Gastrocnemius medialis (tissue), 4 donors: ENCODE measurements around the gene CSF3. TPM values are rescaled to one million over a fixed set of nuclear protein-coding genes. Genes with fewer than 3 reads are reported as not detected.

Source experiments
- ATAC-seq, 2 donors: fragments of 150-250 bp; one replicate each; pipeline ENCODE4 v1.9.1; 2016
- DNase-seq, 2 donors: peaks; one replicate each; pipeline ENCODE4 v3.0.0-alpha.2; 2019
- H3K27ac ChIP-seq, 4 donors: fragments of 200-600 bp; sonication (generic); 1 replicate in 1 of 4; 2 replicates in 3 of 4; pipeline ENCODE4 v1.5.1; 2016 to 2018; ENCODE audit warnings: mild to moderate bottlenecking in 2 of 4, moderate library complexity in 1 of 4
- H3K27me3 ChIP-seq, 3 donors: fragments of 200-600 bp; sonication (generic) in 2 of 3; 1 replicate in 1 of 3; 2 replicates in 2 of 3; pipeline versions ENCODE4 v1.5.1 to v1.6.0; 2016 to 2019; ENCODE audit warnings: mild to moderate bottlenecking in 1 of 3, moderate library complexity in 1 of 3
- H3K36me3 ChIP-seq, 2 donors: fragments of 200-600 bp; sonication (generic) in 1 of 2; one replicate each; pipeline ENCODE4 v1.5.1; 2017 to 2018
- H3K4me1 ChIP-seq, 2 donors: fragments of 200-600 bp; sonication (generic) in 1 of 2; one replicate each; pipeline ENCODE4 v1.5.1; 2016 to 2017; ENCODE audit warnings: mild to moderate bottlenecking in 2 of 2
- H3K4me3 ChIP-seq, 4 donors: fragments of 200-600 bp; sonication (generic) in 3 of 4; 1 replicate in 1 of 4; 2 replicates in 3 of 4; pipeline ENCODE4 v1.5.1; 2016 to 2019; ENCODE audit warnings: mild to moderate bottlenecking in 2 of 4
- H3K9me3 ChIP-seq, 3 donors: fragments of 200-600 bp; sonication (generic) in 2 of 3; 1 replicate in 1 of 3; 2 replicates in 2 of 3; pipeline ENCODE4 v1.5.1; 2016 to 2019
- CTCF ChIP-seq, 5 experiments: fragments of 450-650 bp in 3 of 5; fragments of 200-600 bp in 2 of 5; sonication (generic) in 2 of 5; IDR thresholded peaks in 4 of 5; conservative IDR thresholded peaks in 1 of 5; 1 replicate in 4 of 5; 2 replicates in 1 of 5; pipeline ENCODE4 v1.5.1; 2016 to 2019; ENCODE audit warnings: antibody characterized with exemption in 5 of 5, mild to moderate bottlenecking in 3 of 5, moderate library complexity in 3 of 5
- POLR2A ChIP-seq, 2 donors: fragments of 450-650 bp; IDR thresholded peaks; one replicate each; pipeline ENCODE4 v1.6.1; 2017; ENCODE audit warnings: antibody characterized with exemption in 2 of 2, mild to moderate bottlenecking in 2 of 2, moderate library complexity in 2 of 2
- in situ Hi-C, 4 donors: fragments of 200-750 bp; cut with MboI; loops; one replicate each; pipeline versions ENCODE4 v1.15.0 to v1.8.0; 2017; ENCODE audit warnings: low sequenced_read_pairs in 4 of 4
- intact Hi-C: fragments of 100-400 bp; cut with DNase I; formaldehyde crosslinking; loops from one replicate; pipeline ENCODE4 v1.15.1; 2023; ENCODE audit warnings: low total_unique reads
- total RNA-seq, 4 donors: library from RNA; depleted of rRNA; stranded (reverse); fragments of >200 nt; gene quantifications; one replicate each; pipeline versions ENCODE4 v1.1.0 to v1.2.3, GENCODE V29; 2016

The CSF3 gene
- total RNA-seq, 4 donors from 2014 or later = 11.4 to 20.6 (median 16.3) TPM

GRCh38 chr17:40018211-40019121, 3.2 kb downstream of the CSF3 start:
- H3K9me3 ChIP-seq = no peaks in the 10 kb centered on the region
- peak; percentile 84 to 90 for DNase-seq
- peaks cover 77 to 85% of the 10 kb centered on the region in 2 donors for H3K4me1 ChIP-seq
- H3K27me3 ChIP-seq = no peaks in the 10 kb centered on the region
- peak; percentile 29 to 33 for ATAC-seq
- in situ Hi-C loops = no loop called here
- peaks cover 0 to 5% of the 10 kb centered on the region in 2 donors for H3K36me3 ChIP-seq
- intact Hi-C loops = loop anchor here (2.0 to 10.0 kb wide), 2 partner anchors 74 to 296 kb away; no protein-coding TSS in a partner anchor
- H3K27ac ChIP-seq = peak overlapping the region; percentile 87 to 99 (median 94)
- TF ChIP-seq POLR2A (IDR thresholded peaks at IDR 0.05) (peak; percentile 66 to 71), CTCF (IDR thresholded peaks at IDR 0.05 in 4 of 5, conservative IDR thresholded peaks at IDR 0.05 in 1 of 5) (no peak)
- peak overlapping the region; percentile 46 to 66 (median 59) for H3K4me3 ChIP-seq

GRCh38 chr17:40019140-40019991, 4.1 kb downstream of the CSF3 start:
- Histone ChIP-seq H3K4me3 (peak overlapping the region in 2 of 4 donors; percentile 54 to 64), H3K4me1 (peaks cover 78 to 85% of the 10 kb centered on the region in 2 donors), H3K27me3 (no peaks in the 10 kb centered on the region), H3K27ac (peak overlapping the region; percentile 87 to 99 (median 94)), H3K9me3 (no peaks in the 10 kb centered on the region), H3K36me3 (peaks cover 0 to 5% of the 10 kb centered on the region in 2 donors)
- ATAC-seq (peak; percentile 44 to 45), DNase-seq (peak; percentile 84 to 94)
- TF ChIP-seq CTCF (IDR thresholded peaks at IDR 0.05 in 4 of 5, conservative IDR thresholded peaks at IDR 0.05 in 1 of 5) (peak in 4 of 5 experiments; percentile 25 to 39 (median 35)), POLR2A (IDR thresholded peaks at IDR 0.05) (peak; percentile 60 to 67)
- intact Hi-C loops (loop anchor here (2.0 to 10.0 kb wide), 2 partner anchors 73 to 295 kb away; no protein-coding TSS in a partner anchor), in situ Hi-C loops (no loop called here)

GRCh38 chr17:40020146-40020545, 4.9 kb downstream of the CSF3 start:
- ATAC-seq = no peak
- in situ Hi-C loops = no loop called here
- TF ChIP-seq POLR2A (IDR thresholded peaks at IDR 0.05) (no peak), CTCF (IDR thresholded peaks at IDR 0.05 in 4 of 5, conservative IDR thresholded peaks at IDR 0.05 in 1 of 5) (no peak)
- H3K4me1 ChIP-seq = peaks cover 71 to 77% of the 10 kb centered on the region in 2 donors
- H3K4me3 ChIP-seq = peak overlapping the region in 1 of 4 donors; percentile 64
- H3K9me3 ChIP-seq = no peaks in the 10 kb centered on the region
- H3K27ac ChIP-seq = peak overlapping the region; percentile 87 to 99 (median 94)
- peaks cover 0 to 13% of the 10 kb centered on the region in 2 donors for H3K36me3 ChIP-seq
- no peak for DNase-seq
- H3K27me3 ChIP-seq = no peaks in the 10 kb centered on the region
- intact Hi-C loops = no loop called here

GRCh38 chr17:40021451-40021971, 6.3 kb downstream of the CSF3 start:
- DNase-seq (peak; percentile 72), ATAC-seq (peak; percentile 3 to 25)
- TF ChIP-seq CTCF (IDR thresholded peaks at IDR 0.05 in 4 of 5, conservative IDR thresholded peaks at IDR 0.05 in 1 of 5) = no peak
- peak; percentile 47 to 75 for TF ChIP-seq POLR2A (IDR thresholded peaks at IDR 0.05)
- in situ Hi-C loops = no loop called here
- peaks cover 0 to 26% of the 10 kb centered on the region in 2 donors for H3K36me3 ChIP-seq
- peak overlapping the region; percentile 87 to 99 (median 94) for H3K27ac ChIP-seq
- peaks cover 76 to 83% of the 10 kb centered on the region in 2 donors for H3K4me1 ChIP-seq
- peak overlapping the region in 1 of 4 donors; percentile 40 for H3K4me3 ChIP-seq
- H3K9me3 ChIP-seq = no peaks in the 10 kb centered on the region
- no peaks in the 10 kb centered on the region for H3K27me3 ChIP-seq
- intact Hi-C loops = no loop called here
